GM12878 (cell line): ENCODE results near the gene FERMT3. TPM values are rescaled to one million over a fixed set of nuclear protein-coding genes. Genes with fewer than 3 reads are reported as not detected.

Experiments used
- ATAC-seq: fragments of 200-7000 bp; cut with Tn5 transposase; 3 replicates; pipeline ENCODE4 v1.9.1; 2020; ENCODE audit warnings: mild to moderate bottlenecking, moderate library complexity
- BruUV-seq: library from RNA; stranded (reverse); fragments of 400-500 nt; replicated peaks from 2 replicates; lab custom pipeline; 2021; lab: Mats Ljungman, UMichigan
- CTCF ChIA-PET: fragments of 300-600 bp; sonication (Branson Sonifier 250); formaldehyde crosslinking; extraction: SDS; loops from one replicate; lab custom pipeline; 2021; ENCODE audit warnings: inconsistent platforms; lab: Yijun Ruan, JAX
- POLR2A ChIA-PET: fragments of 350-600 bp; formaldehyde crosslinking; extraction: SDS; loops from one replicate; lab custom pipeline; 2021; ENCODE audit warnings: inconsistent platforms; lab: Charles Lee
- RAD21 ChIA-PET: fragments of 300-600 bp; sonication (Branson Sonifier 250); formaldehyde crosslinking; loops from one replicate; lab custom pipeline; 2023; ENCODE audit warnings: antibody characterized with exemption; ENCODE audit not compliant: unreplicated experiment; lab: Charles Lee
- SMC1A ChIA-PET: fragments of 300-600 bp; sonication (Branson Sonifier 250); formaldehyde crosslinking; loops from one replicate; lab custom pipeline; 2023; ENCODE audit not compliant: unreplicated experiment, uncharacterized antibody; lab: Charles Lee
- DNase-seq: peaks from one replicate; pipeline ENCODE4 v3.0.0-alpha.2; 2011; ENCODE audit warnings: low read depth, low spot score
- FAIRE-seq: peaks from 3 replicates; lab custom pipeline; 2011; peaks lifted over from hg19 to GRCh38; lab: Jason Lieb, UNC
- H2AFZ ChIP-seq: 2 replicates; pipeline ENCODE4 v1.6.0; 2011; ENCODE audit warnings: low read depth, low read length, control low read depth; ENCODE audit not compliant: control insufficient read depth
- H3K27ac ChIP-seq: 2 replicates; pipeline ENCODE4 v1.5.1; 2011; ENCODE audit warnings: control low read depth; ENCODE audit not compliant: control insufficient read depth, insufficient read depth
- H3K27me3 ChIP-seq, 2 experiments: replicated peaks in 1 of 2; 2 replicates each; pipeline versions ENCODE4 v1.6.0 to v1.6.1; 2011; ENCODE audit warnings: low read length in 1 of 2; ENCODE audit not compliant: control insufficient read depth in 2 of 2, insufficient read depth in 2 of 2
- H3K36me3 ChIP-seq, 2 experiments: 2 replicates each; pipeline ENCODE4 v1.5.1; 2011; ENCODE audit warnings: low read length in 1 of 2; ENCODE audit not compliant: control insufficient read depth in 2 of 2, insufficient read depth in 2 of 2
- H3K4me1 ChIP-seq: 2 replicates; pipeline ENCODE4 v1.6.1; 2011; ENCODE audit warnings: mild to moderate bottlenecking, low read length, moderate library complexity, mixed read lengths; ENCODE audit not compliant: control insufficient read depth, insufficient read depth
- H3K4me2 ChIP-seq: 2 replicates; pipeline ENCODE4 v1.6.0; 2011; ENCODE audit warnings: control low read depth; ENCODE audit not compliant: control insufficient read depth, insufficient read depth
- H3K4me3 ChIP-seq: fragments of 200-600 bp; sonication (generic); 2 replicates; pipeline ENCODE4 v1.5.1; 2016
- H3K79me2 ChIP-seq: 2 replicates; pipeline ENCODE4 v1.6.0; 2011; ENCODE audit warnings: low read length; ENCODE audit not compliant: control insufficient read depth, insufficient read depth
- H3K9ac ChIP-seq: 2 replicates; pipeline ENCODE4 v1.8.0; 2011; ENCODE audit warnings: low read length, control low read depth, mixed read lengths; ENCODE audit not compliant: control insufficient read depth, insufficient read depth
- H3K9me3 ChIP-seq: replicated peaks from 3 replicates; pipeline ENCODE4 v1.5.1; 2011; ENCODE audit warnings: mild to moderate bottlenecking, low read length; ENCODE audit not compliant: control insufficient read depth, insufficient read depth
- H4K20me1 ChIP-seq: 2 replicates; pipeline ENCODE4 v1.6.0; 2011; ENCODE audit not compliant: control insufficient read depth, insufficient read depth
- CBFB ChIP-seq: IDR thresholded peaks from 2 replicates; pipeline ENCODE4 v1.6.1; 2016; ENCODE audit warnings: antibody characterized with exemption, low read depth
- DPF2 ChIP-seq: fragments of 450-650 bp; IDR thresholded peaks from 2 replicates; pipeline ENCODE4 v1.6.1; 2017; ENCODE audit warnings: mild to moderate bottlenecking
- HSF1 ChIP-seq: fragments of 150-350 bp; IDR thresholded peaks from 2 replicates; pipeline ENCODE4 v1.6.1; 2014; ENCODE audit warnings: mild to moderate bottlenecking, low read depth, low read length
- MYC ChIP-seq: IDR thresholded peaks from 2 replicates; pipeline ENCODE4 v1.6.1; 2011; ENCODE audit warnings: mild to moderate bottlenecking, low read length, moderate library complexity, inconsistent platforms; ENCODE audit not compliant: insufficient read depth, insufficient replicate concordance, insufficient read length, severe bottlenecking
- ZBTB11 ChIP-seq: fragments of 450-650 bp; formaldehyde crosslinking; IDR thresholded peaks from 2 replicates; pipeline ENCODE4 v1.5.0; 2022; ENCODE audit warnings: mild to moderate bottlenecking, missing genetic modification characterization
- whole genome bisulfite sequencing: methylation state at CpG from one replicate; pipeline ENCODE4 v1.1.6; 2016; ENCODE audit warnings: low lambda C conversion rate; ENCODE audit not compliant: insufficient replicate concordance, insufficient coverage; ENCODE audit errors: missing lambda C conversion rate; 5-methylcytosine and 5-hydroxymethylcytosine counted together
- in situ Hi-C: fragments of 300-500 bp; cut with MboI; formaldehyde crosslinking; loops from 9 replicates; pipeline ENCODE4 v1.14.3; 2018; ENCODE audit warnings: mixed read lengths
- intact Hi-C: fragments of 100-400 bp; cut with micrococcal nuclease; formaldehyde crosslinking; loops from one replicate; pipeline ENCODE4 v1.14.2; 2022; ENCODE audit not compliant: unreplicated experiment
- polyA plus RNA-seq, 11 experiments: library from polyadenylated mRNA; depleted of rRNA in 4 of 11; unstranded in 6 of 11; stranded (reverse) in 5 of 11; fragments of >200 nt; fragmentation: Nextera tagmentation in 4 of 11; fragmentation: Illumina TruSeq in 1 of 11; extraction: Ambion mirVana in 4 of 11; extraction: Trizol in 1 of 11; gene quantifications; 1 replicate in 1 of 11; 2 replicates in 10 of 11; pipeline versions ENCODE4 v1.2.1 to v1.2.3, GENCODE V29; 2011 to 2016; ENCODE audit warnings: inconsistent platforms in 2 of 11, missing spikeins in 2 of 11, low read depth in 1 of 11
- total RNA-seq, 4 experiments: library from RNA; depleted of rRNA in 3 of 4; stranded (reverse); fragments of >200 nt in 3 of 4; fragmentation: Illumina TruSeq in 1 of 4; extraction: Trizol in 1 of 4; gene quantifications; 2 replicates each; pipeline versions ENCODE4 v1.2.1 to v1.2.3, GENCODE V29; 2013 to 2021

FERMT3 gene
- total and polyA plus RNA-seq, 10 of the 15 experiments (the other 5 are each of a cell fraction or from before 2014, with no cell fraction given): 2.0 to 211 (median 114) TPM

GRCh38 chr11:64256300-64256699, 49.8 kb downstream of the FERMT3 start (continued):
- no peak for TF ChIP-seq ZBTB11 (CRISPR knock-in tag)
- TF ChIP-seq HSF1: no peak
- no peak for TF ChIP-seq CBFB
- TF ChIP-seq, all 136 proteins: peak for 0

- ChIA-PET CTCF (no interaction called here), RAD21 (no interaction called here), POLR2A (interaction anchor here (0.7 to 1.9 kb wide), 3 partner anchors 9 to 27 kb away, joined by 4 to 7 read pairs (median 4); no protein-coding TSS in a partner anchor), SMC1A (interaction anchor here (1.2 kb wide), 1 partner anchor 54 kb away, joined by 3 read pairs; no protein-coding TSS in a partner anchor)
- BruUV-seq: no TSS peak
- Histone ChIP-seq H3K4me1 (peaks cover 11% of the 10 kb centered on the region), H3K4me2 (no peak overlapping the region), H3K27ac (no peak overlapping the region), H3K36me3 (peaks cover 0 to 5% of the 10 kb centered on the region in 2 experiments; a peak in 2 of 4 replicates), H2AFZ (no peak overlapping the region), H3K9me3 (no peaks in the 10 kb centered on the region), H3K79me2 (no peaks in the 10 kb centered on the region), H3K4me3 (no peak overlapping the region), H3K9ac (no peak overlapping the region), H4K20me1 (no peaks in the 10 kb centered on the region), H3K27me3 (no peaks in the 10 kb centered on the region)
- in situ Hi-C loops: no loop called here
- 87% methylated on average over 24 of the region's 24 CpGs for WGBS
- ATAC-seq (no peak), DNase-seq (no peak), FAIRE-seq (no peak)
- intact Hi-C loops: no loop called here
- TF ChIP-seq DPF2 (no peak), MYC (no peak)
Observed at GRCh38 chr11:64258356-64258755, 51.8 kb downstream of the FERMT3 start.
